Prostate gland (tissue), 2 donors: Measurements from ENCODE around the gene SHANK1. TPM values are rescaled to one million over a fixed set of nuclear protein-coding genes. Genes with fewer than 3 reads are reported as not detected.
A peak's percentile ranks its signal among the peaks of the same experiment; 100 is the strongest.

Experiments used
- DNase-seq: peaks from one replicate; pipeline ENCODE4 v3.0.0-alpha.2; 2019; ENCODE audit warnings: low spot score
- H3K27ac ChIP-seq, 2 donors: fragments of 200-600 bp; sonication (generic); 2 replicates each; pipeline ENCODE4 v1.5.1; 2017 to 2019
- H3K27me3 ChIP-seq: fragments of 200-600 bp; sonication (generic); replicated peaks from 2 replicates; pipeline ENCODE4 v1.5.1; 2019; ENCODE audit not compliant: insufficient read depth
- H3K36me3 ChIP-seq, 2 donors: fragments of 200-600 bp; sonication (generic); 1 replicate in 1 of 2; 2 replicates in 1 of 2; pipeline versions ENCODE4 v1.5.1 to v1.8.1; 2017 to 2019
- H3K4me1 ChIP-seq: fragments of 200-600 bp; sonication (generic); replicated peaks from 2 replicates; pipeline ENCODE4 v1.5.1; 2019
- H3K4me3 ChIP-seq, 2 donors: fragments of 200-600 bp; sonication (generic); 2 replicates each; pipeline ENCODE4 v1.5.1; 2017 to 2019
- H3K9me3 ChIP-seq: fragments of 200-600 bp; sonication (generic); 2 replicates; pipeline ENCODE4 v1.5.1; 2017
- POLR2A ChIP-seq: fragments of 450-650 bp; IDR thresholded peaks from one replicate; pipeline ENCODE4 v1.6.1; 2016; ENCODE audit warnings: antibody characterized with exemption, mild to moderate bottlenecking
- POLR2AphosphoS5 ChIP-seq: sonication (generic); formaldehyde crosslinking; IDR thresholded peaks from one replicate; pipeline ENCODE4 v1.6.1; 2017; ENCODE audit warnings: antibody characterized with exemption
- WGBS: methylation state at CpG from one replicate; pipeline ENCODE4 v1.1.5; 2018; 5-methylcytosine and 5-hydroxymethylcytosine counted together
- intact Hi-C: fragments of 100-400 bp; cut with DNase I; formaldehyde crosslinking; loops from one replicate; pipeline ENCODE4 v1.14.2; 2022
- total RNA-seq, 2 donors: library from RNA; depleted of rRNA; stranded (reverse); fragments of >200 nt; gene quantifications; one replicate each; pipeline ENCODE4 v1.1.0, GENCODE V29; 2016
- TF ChIP-seq, protein P1 (sequence below), 4 experiments: fragments of 200-600 bp in 2 of 4; fragments of 450-650 bp in 2 of 4; sonication (generic) in 2 of 4; IDR thresholded peaks; 1 replicate in 3 of 4; 2 replicates in 1 of 4; pipeline ENCODE4 v1.5.1; 2016 to 2019; ENCODE audit warnings: antibody characterized with exemption in 4 of 4, mild to moderate bottlenecking in 2 of 4, moderate library complexity in 2 of 4

The SHANK1 gene
- total RNA-seq, 2 donors from 2014 or later = 0.91 to 2.3 TPM

DNA sequence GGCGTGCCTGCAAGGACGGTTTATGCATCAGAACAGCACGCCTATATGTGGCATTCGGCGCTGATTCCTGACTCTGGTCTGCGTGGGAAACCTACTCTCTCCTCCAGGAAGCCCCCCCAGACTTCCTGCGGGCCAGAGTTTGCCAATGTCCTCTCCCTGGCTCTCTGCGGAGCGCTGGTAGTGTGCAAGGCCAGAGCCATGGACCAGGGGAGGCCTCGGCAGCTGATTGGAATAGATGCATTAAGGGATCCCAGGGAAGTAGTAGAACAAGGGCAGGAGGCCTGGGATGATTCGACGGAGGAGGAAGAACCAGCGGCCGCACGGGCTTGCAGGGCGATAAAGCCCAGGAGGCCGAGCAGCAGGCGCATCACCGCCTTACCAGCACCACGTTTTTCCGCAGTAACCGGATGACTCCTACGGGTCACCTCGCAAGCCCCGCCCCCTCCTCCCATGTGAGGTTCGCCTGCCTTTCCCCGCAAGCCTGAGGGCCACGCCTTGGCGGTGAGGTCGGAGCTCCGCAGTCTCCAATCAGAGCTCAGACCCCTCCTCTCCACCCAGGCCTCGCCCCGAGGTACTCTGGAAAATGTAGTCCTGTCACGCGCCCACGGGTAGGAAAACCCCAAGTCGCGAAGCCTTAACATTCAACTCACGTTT, 8.6 kb upstream of the SHANK1 start:
- no peaks in the 10 kb centered on the region for H3K36me3 ChIP-seq
- H3K4me3 ChIP-seq = no peak overlapping the region
- peak; percentile 39 for DNase-seq
- H3K27me3 ChIP-seq = no peaks in the 10 kb centered on the region
- intact Hi-C loops = no loop called here
- H3K4me1 ChIP-seq = peaks cover 4% of the 10 kb centered on the region
- no peaks in the 10 kb centered on the region for H3K9me3 ChIP-seq
- TF ChIP-seq POLR2A = no peak
- TF ChIP-seq, protein P1, sequence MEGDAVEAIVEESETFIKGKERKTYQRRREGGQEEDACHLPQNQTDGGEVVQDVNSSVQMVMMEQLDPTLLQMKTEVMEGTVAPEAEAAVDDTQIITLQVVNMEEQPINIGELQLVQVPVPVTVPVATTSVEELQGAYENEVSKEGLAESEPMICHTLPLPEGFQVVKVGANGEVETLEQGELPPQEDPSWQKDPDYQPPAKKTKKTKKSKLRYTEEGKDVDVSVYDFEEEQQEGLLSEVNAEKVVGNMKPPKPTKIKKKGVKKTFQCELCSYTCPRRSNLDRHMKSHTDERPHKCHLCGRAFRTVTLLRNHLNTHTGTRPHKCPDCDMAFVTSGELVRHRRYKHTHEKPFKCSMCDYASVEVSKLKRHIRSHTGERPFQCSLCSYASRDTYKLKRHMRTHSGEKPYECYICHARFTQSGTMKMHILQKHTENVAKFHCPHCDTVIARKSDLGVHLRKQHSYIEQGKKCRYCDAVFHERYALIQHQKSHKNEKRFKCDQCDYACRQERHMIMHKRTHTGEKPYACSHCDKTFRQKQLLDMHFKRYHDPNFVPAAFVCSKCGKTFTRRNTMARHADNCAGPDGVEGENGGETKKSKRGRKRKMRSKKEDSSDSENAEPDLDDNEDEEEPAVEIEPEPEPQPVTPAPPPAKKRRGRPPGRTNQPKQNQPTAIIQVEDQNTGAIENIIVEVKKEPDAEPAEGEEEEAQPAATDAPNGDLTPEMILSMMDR (IDR thresholded peaks at IDR 0.05) = no peak
- TF ChIP-seq POLR2AphosphoS5 = no peak
- 18% methylated on average over 37 of the region's 39 CpGs for WGBS
- H3K27ac ChIP-seq = no peak overlapping the region

DNA sequence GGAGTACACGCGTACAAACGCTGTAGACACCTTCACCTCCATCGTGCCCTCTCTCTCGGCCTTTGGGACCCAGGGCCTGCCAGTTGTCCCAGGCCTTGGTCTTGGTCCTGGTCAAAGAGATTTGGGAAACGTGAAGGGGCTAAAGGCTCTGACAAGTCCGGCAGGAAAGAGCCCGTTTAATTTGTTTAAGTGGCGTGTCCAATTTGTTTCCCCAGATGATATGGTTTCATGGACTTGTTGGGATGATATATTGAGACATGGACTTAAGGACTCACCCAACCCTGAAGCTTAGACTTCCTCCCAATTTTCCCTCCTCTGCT, 6.3 kb upstream of the SHANK1 start:
- Histone ChIP-seq H3K4me1 (peaks cover 4% of the 10 kb centered on the region), H3K9me3 (no peaks in the 10 kb centered on the region), H3K27ac (no peak overlapping the region), H3K36me3 (no peaks in the 10 kb centered on the region), H3K27me3 (no peaks in the 10 kb centered on the region), H3K4me3 (peak overlapping the region; percentile 57 to 63)
- DNase-seq = no peak
- intact Hi-C loops = no loop called here
- TF ChIP-seq POLR2AphosphoS5 (no peak), POLR2A (no peak)
- TF ChIP-seq, protein P1 (IDR thresholded peaks at IDR 0.05) = no peak
- 69% methylated on average over 9 of the region's 9 CpGs for WGBS

DNA sequence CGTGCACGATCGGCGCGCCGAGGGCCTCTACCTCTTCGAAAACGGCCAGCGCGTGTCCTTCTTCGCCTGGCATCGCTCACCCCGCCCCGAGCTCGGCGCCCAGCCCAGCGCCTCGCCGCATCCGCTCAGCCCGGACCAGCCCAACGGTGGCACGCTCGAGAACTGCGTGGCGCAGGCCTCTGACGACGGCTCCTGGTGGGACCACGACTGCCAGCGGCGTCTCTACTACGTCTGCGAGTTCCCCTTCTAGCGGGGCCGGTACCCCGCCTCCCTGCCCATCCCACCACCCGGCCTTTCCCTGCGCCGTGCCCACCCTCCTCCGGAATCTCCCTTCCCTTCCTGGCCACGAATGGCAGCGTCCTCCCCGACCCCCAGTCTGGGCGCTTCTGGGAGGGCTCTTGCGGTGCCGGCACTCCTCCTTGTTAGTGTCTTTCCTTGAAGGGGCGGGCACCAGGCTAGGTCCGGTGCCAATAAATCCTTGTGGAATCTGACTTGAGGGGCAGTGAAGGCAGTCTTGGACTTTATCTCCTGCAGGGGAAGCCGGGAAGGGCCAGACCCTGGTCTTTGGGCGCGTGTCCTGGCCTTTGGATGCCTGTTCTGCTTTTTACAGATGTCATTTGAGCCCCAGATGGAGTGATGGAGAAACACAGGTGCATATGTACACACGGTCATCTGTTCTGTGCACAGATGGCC, 5.8 kb upstream of the SHANK1 start:
- intact Hi-C loops = no loop called here
- Histone ChIP-seq H3K4me3 (peak overlapping the region; percentile 57 to 63), H3K36me3 (no peaks in the 10 kb centered on the region), H3K4me1 (peaks cover 4% of the 10 kb centered on the region), H3K27ac (peak overlapping the region; percentile 75 to 77), H3K27me3 (no peaks in the 10 kb centered on the region), H3K9me3 (no peaks in the 10 kb centered on the region)
- 1% methylated on average over 50 of the region's 52 CpGs for WGBS
- DNase-seq = no peak
- TF ChIP-seq, protein P1 (IDR thresholded peaks at IDR 0.05) = peak in 1 of 4 experiments; percentile 5
- TF ChIP-seq POLR2A = no peak

DNA sequence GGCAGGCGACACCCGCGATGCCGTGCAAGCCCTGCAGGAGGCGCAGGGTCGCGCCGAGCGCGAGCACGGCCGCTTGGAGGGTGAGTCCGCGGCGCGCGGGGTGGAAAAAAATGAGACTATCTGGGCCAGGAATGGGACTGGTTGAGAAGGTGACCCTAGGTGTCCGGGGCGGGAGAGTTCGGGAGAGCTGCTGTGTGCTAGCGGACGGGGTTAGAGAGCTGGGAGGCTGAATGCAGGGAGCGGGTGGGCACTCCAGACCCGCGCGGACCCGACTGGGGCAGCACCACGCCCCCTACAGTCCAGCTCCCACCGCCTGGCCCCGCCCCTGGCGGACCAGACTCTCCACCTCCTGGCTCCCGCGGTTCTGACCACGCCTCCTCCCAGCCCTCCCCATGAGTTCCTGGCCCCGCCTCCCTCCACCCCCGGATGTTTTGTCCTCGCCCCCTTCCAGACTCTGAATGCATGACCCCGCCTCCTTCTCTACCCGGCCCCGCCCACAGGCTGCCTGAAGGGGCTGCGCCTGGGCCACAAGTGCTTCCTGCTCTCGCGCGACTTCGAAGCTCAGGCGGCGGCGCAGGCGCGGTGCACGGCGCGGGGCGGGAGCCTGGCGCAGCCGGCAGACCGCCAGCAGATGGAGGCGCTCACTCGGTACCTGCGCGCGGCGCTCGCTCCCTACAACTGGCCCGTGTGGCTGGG, 5.1 kb upstream of the SHANK1 start:
- under 1% methylated on average over 65 of the region's 65 CpGs for WGBS
- H3K36me3 ChIP-seq = no peaks in the 10 kb centered on the region
- peak overlapping the region; percentile 75 to 77 for H3K27ac ChIP-seq
- peak overlapping the region; percentile 57 to 63 for H3K4me3 ChIP-seq
- peaks cover 4% of the 10 kb centered on the region for H3K4me1 ChIP-seq
- DNase-seq = peak; percentile 100
- no peaks in the 10 kb centered on the region for H3K9me3 ChIP-seq
- no peaks in the 10 kb centered on the region for H3K27me3 ChIP-seq
- peak; percentile 87 for TF ChIP-seq POLR2AphosphoS5
- TF ChIP-seq, protein P1 (IDR thresholded peaks at IDR 0.05) = peak; percentile 54 to 93 (median 78)
- peak; percentile 87 for TF ChIP-seq POLR2A
- intact Hi-C loops = no loop called here
